GM21786 (cell line): Measurements from ENCODE around the gene GARRE1.
"Not testable (repeated sequence)": the region's sequence is repeated elsewhere in the genome, so short reads cannot be mapped to it uniquely, and the experiment has no call there.

Experiments
- ATAC-seq: cut with Tn5 transposase; IDR thresholded peaks from one replicate; pipeline ENCODE4 v1.9.1; 2021; ENCODE audit not compliant: unreplicated experiment

GARRE1 gene

GRCh38 chr19:34232566-34233481 is 21.5 kb upstream of the GARRE1 start:
- peak; percentile 53 for ATAC-seq

- no peak for ATAC-seq
Measured at GRCh38 chr19:34235425-34235940, 18.9 kb upstream of the GARRE1 start.

- ATAC-seq = no peak
Measured at GRCh38 chr19:34236035-34236987, 18.0 kb upstream of the GARRE1 start.

GRCh38 chr19:34237283-34237682 is 17.1 kb upstream of the GARRE1 start:
- no peak for ATAC-seq

GRCh38 chr19:34237939-34238338 is 16.4 kb upstream of the GARRE1 start:
- ATAC-seq = no peak

- ATAC-seq = no peak
Measured at GRCh38 chr19:34241513-34242337, 12.6 kb upstream of the GARRE1 start.

- not testable (repeated sequence) for ATAC-seq
Measured at GRCh38 chr19:34243138-34243875, 11.0 kb upstream of the GARRE1 start.

GRCh38 chr19:34243876-34244578 is 10.3 kb upstream of the GARRE1 start:
- ATAC-seq = no peak

- ATAC-seq = no peak
Measured at GRCh38 chr19:34244611-34245299, 9.6 kb upstream of the GARRE1 start.

- ATAC-seq = no peak
Measured at GRCh38 chr19:34246340-34246739, 8.0 kb upstream of the GARRE1 start.

- no peak for ATAC-seq
Measured at GRCh38 chr19:34248941-34249340, 5.4 kb upstream of the GARRE1 start.

GRCh38 chr19:34253167-34253566 is 1.2 kb upstream of the GARRE1 start:
- not testable (repeated sequence) for ATAC-seq

GRCh38 chr19:34253681-34254045 is 691 bp upstream of the GARRE1 start:
- ATAC-seq = not testable (repeated sequence)

- peak; percentile 41 for ATAC-seq
Measured at GRCh38 chr19:34254698-34255432, 511 bp downstream of the GARRE1 start.

- no peak for ATAC-seq
Measured at GRCh38 chr19:34255546-34255945, 1.2 kb downstream of the GARRE1 start.

- ATAC-seq = no peak
Measured at GRCh38 chr19:34256835-34257558, 2.6 kb downstream of the GARRE1 start.

- ATAC-seq = no peak
Measured at GRCh38 chr19:34257559-34257924, 3.2 kb downstream of the GARRE1 start.
